CD4-positive, alpha-beta T cell treated with Interleukin-10 for 1 hour (primary cell): ENCODE results near the gene IL18R1.

Experiments used
- DNase-seq: peaks from one replicate; pipeline ENCODE4 v3.0.0-alpha.2; 2020

Gene IL18R1

GRCh38 chr2:102355526-102356380 is at the start of gene IL18R1:
Gene IL18R1, plus strand, starts transcription at chr2:102355796. Its CDS starts 6,865 bp downstream, at chr2:102362661.
- DNase-seq, result peak; percentile 67

- DNase-seq, result no peak
These were observed 49.5 kb upstream of the IL18R1 start for GRCh38 chr2:102306125-102306524.

GRCh38 chr2:102310964-102311640 is 44.5 kb upstream of the IL18R1 start, which contains the start of gene IL1RL1:
Gene IL1RL1, plus strand, starts transcription at chr2:102311563. Its CDS starts 26,702 bp downstream, at chr2:102338265.
- DNase-seq, result no peak

- no peak for DNase-seq
These were observed 42.6 kb upstream of the IL18R1 start for GRCh38 chr2:102313025-102313424.

GRCh38 chr2:102313471-102313870 is 42.1 kb upstream of the IL18R1 start:
- DNase-seq, result no peak

- no peak for DNase-seq
These were observed 41.6 kb upstream of the IL18R1 start for GRCh38 chr2:102313950-102314349.

- no peak for DNase-seq
These were observed 39.7 kb upstream of the IL18R1 start for GRCh38 chr2:102315921-102316320.

GRCh38 chr2:102317715-102318114 is 37.9 kb upstream of the IL18R1 start:
- no peak for DNase-seq

GRCh38 chr2:102318437-102318836 is 37.2 kb upstream of the IL18R1 start:
- DNase-seq, result no peak

GRCh38 chr2:102321941-102322719 is 33.5 kb upstream of the IL18R1 start:
- no peak for DNase-seq

GRCh38 chr2:102324914-102325313 is 30.7 kb upstream of the IL18R1 start:
- DNase-seq, result peak; percentile 25

- DNase-seq, result no peak
These were observed 24.1 kb upstream of the IL18R1 start for GRCh38 chr2:102331311-102331980.

- no peak for DNase-seq
These were observed 21.1 kb upstream of the IL18R1 start for GRCh38 chr2:102334486-102334885.

- no peak for DNase-seq
These were observed 19.7 kb upstream of the IL18R1 start for GRCh38 chr2:102335871-102336366.

GRCh38 chr2:102336502-102336945 is 19.1 kb upstream of the IL18R1 start:
- DNase-seq, result no peak

- DNase-seq, result no peak
These were observed 18.6 kb upstream of the IL18R1 start for GRCh38 chr2:102337012-102337411.

- DNase-seq, result no peak
These were observed 17.9 kb upstream of the IL18R1 start for GRCh38 chr2:102337481-102338386.

GRCh38 chr2:102340778-102341177 is 14.8 kb upstream of the IL18R1 start:
- DNase-seq, result no peak

GRCh38 chr2:102342888-102343287 is 12.7 kb upstream of the IL18R1 start:
- no peak for DNase-seq

- DNase-seq, result no peak
These were observed 11.2 kb upstream of the IL18R1 start for GRCh38 chr2:102344397-102344796.

- DNase-seq, result no peak
These were observed 10.2 kb upstream of the IL18R1 start for GRCh38 chr2:102345329-102345920.
